Activated T-helper 2 cell treated with anti-CD3 and anti-CD28 coated beads, Interferon-gamma antibody, Interleukin-2, Interleukin-4, amounts not matched to agents 10 μg/mL and 5 μg/mL and 100 μg/mL, durations not matched to agents 14 hours and 24 hours and 36 hours (primary cell): Measurements from ENCODE around the gene ARHGEF33. TPM values are rescaled to one million over a fixed set of nuclear protein-coding genes. Genes with fewer than 3 reads are reported as not detected.
A peak's percentile ranks its signal among the peaks of the same experiment; 100 is the strongest.

Experiments
- DNase-seq: peaks from one replicate; pipeline ENCODE4 v3.0.0; 2021; ENCODE audit warnings: low spot score
- H3K27ac Mint-ChIP-seq: one replicate; pipeline ENCODE4 v1.8.0; 2021; ENCODE audit warnings: mixed read lengths
- H3K27me3 Mint-ChIP-seq: one replicate; pipeline ENCODE4 v1.8.0; 2021; ENCODE audit warnings: low read depth, mixed read lengths
- H3K36me3 Mint-ChIP-seq: one replicate; pipeline ENCODE4 v1.8.0; 2021; ENCODE audit warnings: low read depth, mixed read lengths
- H3K4me1 Mint-ChIP-seq: one replicate; pipeline ENCODE4 v1.8.0; 2021; ENCODE audit warnings: low read depth, mixed read lengths
- H3K4me3 Mint-ChIP-seq: one replicate; pipeline ENCODE4 v1.8.0; 2021; ENCODE audit warnings: low read depth, mild to moderate bottlenecking, moderate library complexity, mixed read lengths
- H3K9me3 Mint-ChIP-seq: one replicate; pipeline ENCODE4 v1.8.0; 2021; ENCODE audit warnings: mixed read lengths
- intact Hi-C: fragments of 100-400 bp; cut with micrococcal nuclease; formaldehyde crosslinking; loops from one replicate; pipeline ENCODE4 v1.15.1; 2023
- total RNA-seq: library from RNA; stranded (reverse); gene quantifications from 2 replicates; pipeline ENCODE4 v1.2.3, GENCODE V29; 2022

ARHGEF33 gene
- total RNA-seq, 1 donor from 2014 or later = 0.25 TPM

- H3K27ac Mint-ChIP-seq = no peak overlapping the region
Measured at GRCh38 chr2:38887347-38887746, 2.3 kb upstream of the ARHGEF33 start.

DNA sequence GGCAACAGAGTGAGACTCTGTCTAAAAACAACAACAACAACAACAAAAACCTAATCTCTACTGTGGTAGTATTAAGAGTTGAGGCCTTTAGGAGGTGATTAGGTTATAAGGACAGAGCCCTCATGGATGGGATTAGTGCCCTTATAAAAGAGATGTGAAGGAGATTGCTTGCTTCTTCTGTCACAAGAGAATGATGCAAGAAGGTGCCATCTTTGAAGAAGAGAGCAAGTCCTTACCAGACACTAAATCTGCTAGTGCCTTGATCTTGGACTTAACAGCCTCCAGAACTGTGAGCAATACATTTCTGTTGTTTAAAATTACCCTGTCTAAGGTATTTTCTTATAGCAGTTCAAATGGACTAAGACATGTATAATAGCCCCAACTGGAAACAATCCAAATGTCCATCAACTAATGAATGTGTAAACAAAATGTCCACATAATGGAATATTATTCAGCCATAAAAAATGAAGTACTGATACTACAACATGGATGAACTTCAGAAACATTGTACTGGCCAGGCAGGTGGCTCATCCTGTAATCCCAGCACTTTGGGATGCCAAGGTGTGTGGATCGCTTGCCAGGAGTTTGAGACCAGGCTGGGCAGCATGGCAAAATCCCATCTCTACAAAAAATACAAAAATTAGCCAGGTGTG is 1.6 kb upstream of the ARHGEF33 start:
- DNase-seq = no peak
- intact Hi-C loops = no loop called here
- Mint-ChIP-seq H3K4me1 (peaks cover 2% of the 10 kb centered on the region), H3K27me3 (peaks cover 7% of the 10 kb centered on the region), H3K4me3 (no peak overlapping the region), H3K27ac (no peak overlapping the region), H3K36me3 (no peaks in the 10 kb centered on the region), H3K9me3 (no peaks in the 10 kb centered on the region)

More at GRCh38 chr2:38887347-38887746, 2.3 kb upstream of the ARHGEF33 start:
- H3K4me3 Mint-ChIP-seq = no peak overlapping the region
- no peak for DNase-seq
- no peaks in the 10 kb centered on the region for H3K9me3 Mint-ChIP-seq
- intact Hi-C loops = no loop called here
- no peaks in the 10 kb centered on the region for H3K36me3 Mint-ChIP-seq
- H3K4me1 Mint-ChIP-seq = no peaks in the 10 kb centered on the region
- peaks cover 7% of the 10 kb centered on the region for H3K27me3 Mint-ChIP-seq

GRCh38 chr2:38889045-38889444 is 630 bp upstream of the ARHGEF33 start:
- Mint-ChIP-seq H3K36me3 (no peaks in the 10 kb centered on the region), H3K4me1 (peaks cover 2% of the 10 kb centered on the region), H3K27ac (no peak overlapping the region), H3K27me3 (peaks cover 7% of the 10 kb centered on the region), H3K4me3 (no peak overlapping the region), H3K9me3 (no peaks in the 10 kb centered on the region)
- DNase-seq = no peak
- intact Hi-C loops = no loop called here

GRCh38 chr2:38892819-38893218 is 3.1 kb downstream of the ARHGEF33 start:
- intact Hi-C loops = no loop called here
- Mint-ChIP-seq H3K4me1 (peaks cover 2% of the 10 kb centered on the region), H3K9me3 (no peaks in the 10 kb centered on the region), H3K27me3 (peaks cover 13% of the 10 kb centered on the region), H3K27ac (no peak overlapping the region), H3K4me3 (no peak overlapping the region), H3K36me3 (no peaks in the 10 kb centered on the region)
- no peak for DNase-seq

DNA sequence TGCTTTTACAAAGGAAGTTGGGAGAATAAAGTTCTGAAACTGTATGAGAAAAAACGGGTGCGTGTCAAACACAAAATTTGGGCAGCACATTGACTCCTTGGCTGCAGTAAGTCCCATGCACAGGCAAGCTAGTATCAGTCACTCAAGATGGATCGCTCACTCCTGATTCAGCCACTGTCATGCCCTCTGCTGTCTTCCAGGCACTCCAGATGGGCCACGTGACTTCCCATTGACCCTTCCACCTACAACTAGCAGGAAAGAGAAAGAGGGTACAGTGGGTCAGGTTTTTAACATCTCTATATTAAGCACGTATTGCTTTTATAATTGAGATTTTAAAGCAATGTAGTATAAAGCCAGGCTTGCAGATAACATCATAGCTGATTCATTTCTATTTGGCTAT is 8.6 kb downstream of the ARHGEF33 start:
- intact Hi-C loops = no loop called here
- no peak for DNase-seq
- H3K27ac Mint-ChIP-seq = no peak overlapping the region
- no peak overlapping the region for H3K4me3 Mint-ChIP-seq
- no peaks in the 10 kb centered on the region for H3K9me3 Mint-ChIP-seq
- H3K4me1 Mint-ChIP-seq = no peaks in the 10 kb centered on the region
- peaks cover 12% of the 10 kb centered on the region for H3K27me3 Mint-ChIP-seq
- no peaks in the 10 kb centered on the region for H3K36me3 Mint-ChIP-seq

DNA sequence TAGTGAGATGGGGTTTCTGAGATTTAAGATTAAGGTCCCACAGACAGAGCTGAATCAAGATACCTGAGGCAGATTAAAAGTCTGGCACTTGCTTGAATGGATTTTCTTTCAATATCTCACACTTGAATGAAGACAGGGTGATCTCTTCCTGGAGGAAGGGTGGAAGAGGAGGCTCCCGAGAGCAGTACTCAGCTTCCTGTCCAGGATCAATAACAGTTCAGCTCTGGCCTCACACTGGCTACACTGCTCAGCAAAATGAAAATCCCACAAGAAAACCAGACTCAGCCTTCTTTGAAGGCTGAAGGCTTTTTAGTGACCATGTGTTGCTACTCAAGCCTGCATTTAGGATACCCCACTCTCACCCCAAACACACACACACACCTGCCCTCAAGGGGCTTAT is 11.1 kb downstream of the ARHGEF33 start:
- DNase-seq = no peak
- peaks cover 12% of the 10 kb centered on the region for H3K27me3 Mint-ChIP-seq
- intact Hi-C loops = no loop called here
- H3K27ac Mint-ChIP-seq = no peak overlapping the region
- no peak overlapping the region for H3K4me3 Mint-ChIP-seq
- no peaks in the 10 kb centered on the region for H3K9me3 Mint-ChIP-seq
- no peaks in the 10 kb centered on the region for H3K4me1 Mint-ChIP-seq
- no peaks in the 10 kb centered on the region for H3K36me3 Mint-ChIP-seq

- H3K27me3 Mint-ChIP-seq = peaks cover 2% of the 10 kb centered on the region
- H3K27ac Mint-ChIP-seq = no peak overlapping the region
- DNase-seq = no peak
- H3K36me3 Mint-ChIP-seq = no peaks in the 10 kb centered on the region
- peaks cover 15% of the 10 kb centered on the region for H3K4me1 Mint-ChIP-seq
- H3K9me3 Mint-ChIP-seq = no peaks in the 10 kb centered on the region
- intact Hi-C loops = loop anchor here (5.0 kb wide), 1 partner anchor 322 kb away; no protein-coding TSS in a partner anchor
- no peak overlapping the region for H3K4me3 Mint-ChIP-seq
Measured at GRCh38 chr2:38905251-38905650, 15.6 kb downstream of the ARHGEF33 start.

DNA sequence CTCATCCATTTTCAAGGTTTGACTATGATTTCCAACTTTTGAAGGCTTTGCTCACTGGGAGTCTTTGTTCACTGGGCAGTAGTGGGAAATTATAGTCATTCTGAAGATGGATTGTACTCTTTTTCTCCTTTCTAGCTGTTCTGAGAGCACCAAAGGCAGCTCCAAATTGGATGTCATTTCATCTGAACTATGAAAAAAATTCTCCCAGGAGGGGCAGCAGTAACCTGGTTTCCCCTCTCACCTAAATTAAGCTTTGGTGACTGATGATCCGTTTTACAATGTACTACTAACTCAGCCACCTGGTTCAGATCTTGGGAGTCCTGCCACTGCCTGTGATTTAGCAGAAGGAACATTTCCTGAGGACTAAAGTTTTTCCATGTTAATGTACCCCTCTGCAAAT is 17.6 kb downstream of the ARHGEF33 start:
- Mint-ChIP-seq H3K27ac (no peak overlapping the region), H3K4me3 (no peak overlapping the region), H3K9me3 (no peaks in the 10 kb centered on the region), H3K4me1 (peaks cover 15% of the 10 kb centered on the region), H3K27me3 (peaks cover 6% of the 10 kb centered on the region), H3K36me3 (no peaks in the 10 kb centered on the region)
- intact Hi-C loops = loop anchor here (5.0 kb wide), 1 partner anchor 320 kb away; no protein-coding TSS in a partner anchor
- DNase-seq = no peak

DNA sequence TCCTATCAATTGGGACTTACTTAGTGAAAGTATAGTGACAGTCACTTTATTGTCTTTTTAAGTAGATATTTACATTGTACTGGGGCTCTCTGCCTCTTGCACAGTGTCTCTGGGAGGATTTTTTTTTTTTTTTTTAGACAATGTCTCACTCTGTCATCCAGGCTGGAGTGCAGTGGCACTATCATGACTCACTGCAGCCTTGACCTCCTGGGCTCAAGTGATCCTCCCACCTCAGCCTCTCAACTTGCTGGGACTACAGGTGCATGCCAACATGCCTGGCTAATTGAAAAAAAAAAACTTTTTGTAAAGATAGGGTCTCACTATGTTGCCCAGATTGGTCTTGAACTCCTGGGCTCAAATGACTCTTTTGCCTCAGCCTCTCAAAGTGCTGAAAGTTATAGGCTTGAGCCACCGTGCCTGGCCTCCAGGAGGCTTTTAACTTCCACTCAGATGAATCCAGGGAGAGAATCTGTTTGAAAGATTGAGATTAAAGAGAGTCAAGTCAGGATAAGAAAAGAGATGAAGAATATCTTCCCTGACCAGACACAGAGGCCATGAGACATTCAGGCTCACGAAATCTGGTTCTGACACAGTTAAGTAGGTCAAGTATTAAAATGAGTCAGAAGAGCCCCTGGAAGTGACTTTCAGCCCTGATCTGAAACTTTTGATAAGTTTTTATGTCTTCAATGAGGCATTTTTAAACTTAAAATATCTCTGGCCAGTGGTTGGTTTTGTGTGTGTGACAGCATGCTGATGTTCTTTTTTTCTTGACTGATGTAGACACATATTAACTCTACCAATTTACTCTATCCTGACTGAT is 18.3 kb downstream of the ARHGEF33 start:
- Mint-ChIP-seq H3K27me3 (peaks cover 6% of the 10 kb centered on the region), H3K4me3 (no peak overlapping the region)
- DNase-seq = no peak

DNA sequence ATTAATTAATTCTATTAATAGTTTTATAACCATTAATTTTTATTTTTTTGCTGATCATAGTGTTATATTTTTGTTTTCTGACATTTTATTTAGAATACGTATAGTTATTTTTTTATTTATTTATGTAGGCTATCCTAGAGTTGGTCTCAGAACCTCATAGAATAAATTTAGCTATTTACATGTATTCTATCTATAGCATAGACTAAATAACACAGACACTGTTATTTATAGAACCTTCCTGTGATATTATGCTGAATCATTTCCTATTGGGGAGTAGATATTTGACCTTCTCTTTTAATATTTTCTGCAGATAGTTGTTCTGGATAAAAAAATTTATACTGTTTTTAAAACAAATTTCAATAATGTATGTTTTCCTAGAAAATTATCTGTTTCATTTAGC is 20.2 kb downstream of the ARHGEF33 start:
- Mint-ChIP-seq H3K27ac (no peak overlapping the region), H3K4me3 (no peak overlapping the region), H3K9me3 (no peaks in the 10 kb centered on the region), H3K4me1 (peaks cover 15% of the 10 kb centered on the region), H3K36me3 (no peaks in the 10 kb centered on the region), H3K27me3 (peaks cover 6% of the 10 kb centered on the region)
- DNase-seq = no peak
- intact Hi-C loops = loop anchor here (5.0 kb wide), 1 partner anchor 317 kb away; no protein-coding TSS in a partner anchor

More for the DNA sequence above, 18.3 kb downstream of the ARHGEF33 start:
- H3K27ac Mint-ChIP-seq = peak overlapping the region; percentile 47
- H3K9me3 Mint-ChIP-seq = no peaks in the 10 kb centered on the region
- no peaks in the 10 kb centered on the region for H3K36me3 Mint-ChIP-seq
- peaks cover 15% of the 10 kb centered on the region for H3K4me1 Mint-ChIP-seq
- intact Hi-C loops = loop anchor here (1.0 to 5.0 kb wide), 2 partner anchors 100 to 319 kb away; no protein-coding TSS in a partner anchor

DNA sequence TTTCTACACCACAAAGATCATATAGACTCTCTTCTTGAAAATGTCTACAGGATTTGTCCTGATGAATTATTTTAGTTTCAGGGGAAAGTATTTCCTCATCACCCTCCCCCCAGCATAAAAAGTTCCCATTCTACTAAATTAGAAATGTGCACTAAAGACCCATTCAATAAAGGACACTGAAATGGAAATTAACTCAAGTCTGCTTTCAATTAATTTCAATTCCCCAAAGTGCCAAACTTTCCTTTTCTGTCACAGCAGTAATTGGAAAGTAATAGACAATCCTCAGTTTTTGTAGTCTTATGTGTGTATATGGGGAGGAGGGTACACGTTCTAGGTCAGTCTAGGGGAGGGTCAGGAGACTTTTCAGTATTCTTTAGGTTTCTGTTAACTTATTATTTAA is 21.5 kb downstream of the ARHGEF33 start:
- peaks cover 7% of the 10 kb centered on the region for H3K27me3 Mint-ChIP-seq
- no peak for DNase-seq
- H3K4me1 Mint-ChIP-seq = peaks cover 15% of the 10 kb centered on the region
- H3K4me3 Mint-ChIP-seq = no peak overlapping the region
- H3K36me3 Mint-ChIP-seq = no peaks in the 10 kb centered on the region
- no peak overlapping the region for H3K27ac Mint-ChIP-seq
- intact Hi-C loops = no loop called here
- H3K9me3 Mint-ChIP-seq = no peaks in the 10 kb centered on the region

DNA sequence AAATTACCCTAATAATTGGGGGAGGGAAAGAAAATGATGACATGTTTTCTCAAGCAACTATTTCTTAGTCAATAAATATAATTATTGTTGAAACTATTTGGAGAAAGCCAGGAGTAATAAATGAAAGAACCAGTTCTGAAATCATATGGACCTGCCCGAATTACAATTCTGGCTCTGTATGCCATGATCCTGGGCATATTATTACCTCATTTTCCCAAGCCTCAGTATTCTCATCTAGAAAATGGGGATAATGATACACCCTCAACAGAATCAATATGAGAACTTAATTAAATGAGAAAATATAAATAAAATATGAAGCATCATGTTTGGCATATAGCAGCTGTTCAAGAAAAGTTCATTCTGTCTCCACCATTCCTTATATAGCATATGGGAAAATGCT is 22.9 kb downstream of the ARHGEF33 start:
- H3K9me3 Mint-ChIP-seq = no peaks in the 10 kb centered on the region
- H3K36me3 Mint-ChIP-seq = no peaks in the 10 kb centered on the region
- peaks cover 14% of the 10 kb centered on the region for H3K4me1 Mint-ChIP-seq
- no peak overlapping the region for H3K27ac Mint-ChIP-seq
- H3K4me3 Mint-ChIP-seq = no peak overlapping the region
- peaks cover 8% of the 10 kb centered on the region for H3K27me3 Mint-ChIP-seq
- intact Hi-C loops = no loop called here
- no peak for DNase-seq

DNA sequence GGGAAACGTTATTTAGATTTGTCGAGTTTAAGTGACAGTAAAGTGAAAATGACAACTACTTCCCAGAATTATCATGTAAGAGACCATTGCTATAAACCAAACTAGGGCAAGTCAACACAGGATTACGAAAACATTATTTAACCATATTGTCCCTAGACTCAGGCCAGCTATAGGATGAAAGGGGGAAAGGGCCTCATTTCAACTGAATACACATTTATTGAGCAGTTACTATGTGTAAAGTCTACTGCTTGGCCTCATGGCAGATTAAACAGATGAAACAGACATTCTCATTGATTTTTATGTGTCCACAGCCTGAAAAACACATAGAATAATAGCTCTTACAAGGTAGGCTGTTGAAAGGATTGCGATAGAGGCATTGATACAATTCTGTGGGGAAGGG is 32.7 kb downstream of the ARHGEF33 start:
- Mint-ChIP-seq H3K4me3 (no peak overlapping the region), H3K27me3 (peaks cover 35% of the 10 kb centered on the region), H3K4me1 (no peaks in the 10 kb centered on the region), H3K27ac (no peak overlapping the region), H3K9me3 (no peaks in the 10 kb centered on the region), H3K36me3 (no peaks in the 10 kb centered on the region)
- intact Hi-C loops = no loop called here
- DNase-seq = no peak
